Measurements from ENCODE around the gene ZNF579.
A peak's percentile ranks its signal among the peaks of the same experiment; 100 is the strongest.

ZNF579 gene

DNA sequence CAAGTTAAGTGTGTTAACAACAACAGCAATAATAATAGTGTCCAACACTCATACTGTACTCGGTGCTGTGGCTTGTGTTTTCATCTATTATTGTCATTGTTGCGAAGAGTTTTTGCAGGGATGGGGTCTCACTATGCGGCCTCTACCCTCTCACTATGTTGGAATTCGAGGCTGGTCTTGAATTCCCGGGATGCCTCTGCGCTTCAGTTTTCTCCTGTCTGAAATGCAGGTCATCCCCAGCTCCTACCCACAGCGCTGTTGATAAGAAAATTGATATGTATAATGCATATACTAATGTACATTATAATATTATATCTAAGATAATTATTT lies 30.4 kb downstream of the ZNF579 start:
- Histone ChIP-seq H3K9ac (ENCODE audit: low read depth, low read length) (peak overlapping the region; percentile 47), H3K27me3 (ENCODE audit: control insufficient read depth, insufficient read depth, low read length) (no peaks in the 10 kb centered on the region), H3K4me3 (ENCODE audit: low read depth, low read length) (peak overlapping the region; percentile 60), H3K4me1 (ENCODE audit: control insufficient read depth, insufficient read depth, low read length) (peaks cover 10% of the 10 kb centered on the region), H3K36me3 (ENCODE audit: control insufficient read depth, insufficient read depth, low read length) (no peaks in the 10 kb centered on the region), H3K9me3 (ENCODE audit: control insufficient read depth, insufficient read depth, low read length) (no peaks in the 10 kb centered on the region)

- Histone ChIP-seq H3K36me3 (ENCODE audit: control insufficient read depth, insufficient read depth, low read length) (no peaks in the 10 kb centered on the region), H3K4me1 (ENCODE audit: control insufficient read depth, insufficient read depth, low read length) (peaks cover 10% of the 10 kb centered on the region), H3K27me3 (ENCODE audit: control insufficient read depth, insufficient read depth, low read length) (no peaks in the 10 kb centered on the region), H3K9ac (ENCODE audit: low read depth, low read length) (peak overlapping the region; percentile 47), H3K9me3 (ENCODE audit: control insufficient read depth, insufficient read depth, low read length) (no peaks in the 10 kb centered on the region), H3K4me3 (ENCODE audit: low read depth, low read length) (peak overlapping the region; percentile 60)
Measured at GRCh38 chr19:55549500-55550320, 30.9 kb downstream of the ZNF579 start.

GRCh38 chr19:55546822-55547614 lies 33.6 kb downstream of the ZNF579 start:
- H3K9ac ChIP-seq (ENCODE audit: low read depth, low read length), result no peak overlapping the region
- no peaks in the 10 kb centered on the region for H3K9me3 ChIP-seq (ENCODE audit: control insufficient read depth, insufficient read depth, low read length)
- H3K36me3 ChIP-seq (ENCODE audit: control insufficient read depth, insufficient read depth, low read length), result no peaks in the 10 kb centered on the region
- H3K27me3 ChIP-seq (ENCODE audit: control insufficient read depth, insufficient read depth, low read length), result no peaks in the 10 kb centered on the region
- no peak overlapping the region for H3K4me3 ChIP-seq (ENCODE audit: low read depth, low read length)
- H3K4me1 ChIP-seq (ENCODE audit: control insufficient read depth, insufficient read depth, low read length), result peaks cover 7% of the 10 kb centered on the region

DNA sequence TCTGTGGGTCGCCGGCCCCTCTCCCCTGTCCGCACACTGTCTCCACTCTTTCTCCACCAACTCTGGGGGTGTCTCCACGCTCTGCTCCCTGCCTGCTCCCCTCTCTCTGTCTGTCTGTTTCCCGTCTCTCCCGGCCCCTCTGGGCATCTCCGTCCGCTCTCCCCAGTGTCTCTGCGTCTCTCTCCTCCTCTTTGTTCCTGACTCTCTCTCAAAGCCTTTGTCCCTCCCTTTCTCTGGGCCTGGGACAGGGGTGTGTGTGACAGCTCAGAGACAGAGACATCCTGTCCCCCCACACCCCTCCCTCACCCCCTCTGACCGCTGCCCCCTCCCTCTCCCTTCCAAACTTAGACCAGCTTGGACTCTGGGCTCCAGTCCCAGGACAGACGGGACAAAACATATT lies 34.6 kb downstream of the ZNF579 start:
- Histone ChIP-seq H3K9me3 (ENCODE audit: control insufficient read depth, insufficient read depth, low read length) (no peaks in the 10 kb centered on the region), H3K36me3 (ENCODE audit: control insufficient read depth, insufficient read depth, low read length) (no peaks in the 10 kb centered on the region), H3K27me3 (ENCODE audit: control insufficient read depth, insufficient read depth, low read length) (no peaks in the 10 kb centered on the region), H3K4me3 (ENCODE audit: low read depth, low read length) (no peak overlapping the region), H3K4me1 (ENCODE audit: control insufficient read depth, insufficient read depth, low read length) (peaks cover 7% of the 10 kb centered on the region), H3K9ac (ENCODE audit: low read depth, low read length) (no peak overlapping the region)

DNA sequence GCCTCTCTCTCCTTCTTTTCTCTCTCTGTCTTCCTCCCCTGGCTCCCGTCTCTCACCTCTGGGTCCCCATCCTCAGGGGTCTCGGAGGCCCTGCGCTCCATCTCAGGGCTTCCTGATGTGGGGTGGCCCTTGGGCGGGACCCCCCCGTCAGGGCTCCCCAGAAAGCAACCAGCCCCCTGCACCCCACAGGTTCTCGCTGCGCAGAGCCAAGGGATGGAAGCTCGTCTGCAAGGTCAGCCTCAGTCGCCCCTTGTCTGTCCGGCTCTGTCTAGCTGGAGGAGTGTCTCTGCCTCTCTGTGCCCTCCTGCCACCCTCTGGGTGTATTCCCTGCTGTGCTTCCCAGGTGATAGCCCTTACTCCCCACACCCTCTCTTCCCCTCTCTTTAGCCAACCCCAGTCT lies 35.2 kb downstream of the ZNF579 start, which contains the start of gene SBK3:
Gene SBK3, minus strand, starts transcription at position 101 of the 400 bp plus-strand sequence. Its CDS starts 0 bp downstream, at position 101.
- Histone ChIP-seq H3K27me3 (ENCODE audit: control insufficient read depth, insufficient read depth, low read length) (no peaks in the 10 kb centered on the region), H3K4me1 (ENCODE audit: control insufficient read depth, insufficient read depth, low read length) (peaks cover 7% of the 10 kb centered on the region), H3K9me3 (ENCODE audit: control insufficient read depth, insufficient read depth, low read length) (no peaks in the 10 kb centered on the region), H3K36me3 (ENCODE audit: control insufficient read depth, insufficient read depth, low read length) (no peaks in the 10 kb centered on the region), H3K9ac (ENCODE audit: low read depth, low read length) (peak within 1 kb of the TSS; percentile 12), H3K4me3 (ENCODE audit: low read depth, low read length) (no peak within 1 kb of the TSS)

GRCh38 chr19:55544776-55545439 lies 35.7 kb downstream of the ZNF579 start:
- Histone ChIP-seq H3K36me3 (ENCODE audit: control insufficient read depth, insufficient read depth, low read length) (no peaks in the 10 kb centered on the region), H3K9ac (ENCODE audit: low read depth, low read length) (no peak overlapping the region), H3K27me3 (ENCODE audit: control insufficient read depth, insufficient read depth, low read length) (no peaks in the 10 kb centered on the region), H3K4me3 (ENCODE audit: low read depth, low read length) (no peak overlapping the region), H3K9me3 (ENCODE audit: control insufficient read depth, insufficient read depth, low read length) (no peaks in the 10 kb centered on the region), H3K4me1 (ENCODE audit: control insufficient read depth, insufficient read depth, low read length) (peaks cover 7% of the 10 kb centered on the region)

DNA sequence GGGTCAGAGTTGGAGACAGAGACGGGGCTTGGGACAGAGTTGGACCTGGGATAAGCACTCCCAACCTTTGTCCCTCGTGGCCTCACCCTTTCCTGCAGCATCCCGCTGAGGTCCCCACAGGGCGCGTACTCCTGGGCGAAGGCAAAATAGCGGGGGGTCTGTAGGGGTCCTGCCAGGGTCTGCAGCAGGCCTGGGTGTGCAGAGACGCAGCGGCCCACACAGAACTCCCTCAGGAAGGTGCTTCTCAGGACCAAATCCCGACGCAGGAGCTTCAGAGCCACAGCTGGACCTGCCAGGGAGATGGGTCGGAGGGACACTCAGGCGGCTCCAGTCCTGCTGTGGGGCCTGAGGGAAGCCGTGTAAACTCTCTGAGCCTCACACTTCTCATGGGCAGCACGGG lies 36.6 kb downstream of the ZNF579 start:
- Histone ChIP-seq H3K9me3 (ENCODE audit: control insufficient read depth, insufficient read depth, low read length) (no peaks in the 10 kb centered on the region), H3K4me3 (ENCODE audit: low read depth, low read length) (no peak overlapping the region), H3K4me1 (ENCODE audit: control insufficient read depth, insufficient read depth, low read length) (peaks cover 7% of the 10 kb centered on the region), H3K9ac (ENCODE audit: low read depth, low read length) (no peak overlapping the region), H3K27me3 (ENCODE audit: control insufficient read depth, insufficient read depth, low read length) (no peaks in the 10 kb centered on the region), H3K36me3 (ENCODE audit: control insufficient read depth, insufficient read depth, low read length) (no peaks in the 10 kb centered on the region)

- H3K9ac ChIP-seq (ENCODE audit: low read depth, low read length), result no peak overlapping the region
- H3K4me3 ChIP-seq (ENCODE audit: low read depth, low read length), result no peak overlapping the region
- no peaks in the 10 kb centered on the region for H3K27me3 ChIP-seq (ENCODE audit: control insufficient read depth, insufficient read depth, low read length)
Measured at GRCh38 chr19:55543567-55543966, 37.1 kb downstream of the ZNF579 start.

GRCh38 chr19:55542292-55542855 lies 38.3 kb downstream of the ZNF579 start:
- no peaks in the 10 kb centered on the region for H3K27me3 ChIP-seq (ENCODE audit: control insufficient read depth, insufficient read depth, low read length)
- H3K4me1 ChIP-seq (ENCODE audit: control insufficient read depth, insufficient read depth, low read length), result peaks cover 7% of the 10 kb centered on the region
- H3K36me3 ChIP-seq (ENCODE audit: control insufficient read depth, insufficient read depth, low read length), result no peaks in the 10 kb centered on the region
- no peaks in the 10 kb centered on the region for H3K9me3 ChIP-seq (ENCODE audit: control insufficient read depth, insufficient read depth, low read length)
- no peak overlapping the region for H3K9ac ChIP-seq (ENCODE audit: low read depth, low read length)
- H3K4me3 ChIP-seq (ENCODE audit: low read depth, low read length), result no peak overlapping the region

More at GRCh38 chr19:55543567-55543966, 37.1 kb downstream of the ZNF579 start:
- Histone ChIP-seq H3K36me3 (ENCODE audit: control insufficient read depth, insufficient read depth, low read length) (no peaks in the 10 kb centered on the region), H3K4me1 (ENCODE audit: control insufficient read depth, insufficient read depth, low read length) (peaks cover 7% of the 10 kb centered on the region), H3K9me3 (ENCODE audit: control insufficient read depth, insufficient read depth, low read length) (no peaks in the 10 kb centered on the region)

DNA sequence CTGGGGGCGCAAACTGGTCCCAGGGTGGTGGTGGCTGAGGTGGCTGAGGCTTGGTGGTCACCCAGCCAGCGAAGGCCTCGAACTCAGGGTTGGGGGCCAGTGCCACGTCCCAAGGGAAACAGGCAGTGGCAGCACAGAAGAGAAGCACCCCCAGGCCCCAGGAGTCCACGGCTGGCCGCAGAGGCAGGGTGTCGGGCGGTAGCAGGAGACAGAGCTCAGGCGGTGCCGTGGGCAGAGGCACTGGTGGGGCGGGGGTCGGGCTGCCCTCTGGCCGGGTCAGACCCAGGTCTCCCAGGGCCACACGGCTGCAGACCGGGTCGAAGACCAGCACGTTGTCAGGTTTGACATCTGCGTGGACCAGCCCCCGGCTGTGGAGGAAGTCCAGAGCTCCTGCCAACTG lies 39.6 kb downstream of the ZNF579 start:
- Histone ChIP-seq H3K9me3 (ENCODE audit: control insufficient read depth, insufficient read depth, low read length) (no peaks in the 10 kb centered on the region), H3K4me1 (ENCODE audit: control insufficient read depth, insufficient read depth, low read length) (peaks cover 4% of the 10 kb centered on the region), H3K27me3 (ENCODE audit: control insufficient read depth, insufficient read depth, low read length) (no peaks in the 10 kb centered on the region), H3K9ac (ENCODE audit: low read depth, low read length) (no peak overlapping the region), H3K36me3 (ENCODE audit: control insufficient read depth, insufficient read depth, low read length) (no peaks in the 10 kb centered on the region), H3K4me3 (ENCODE audit: low read depth, low read length) (no peak overlapping the region)

DNA sequence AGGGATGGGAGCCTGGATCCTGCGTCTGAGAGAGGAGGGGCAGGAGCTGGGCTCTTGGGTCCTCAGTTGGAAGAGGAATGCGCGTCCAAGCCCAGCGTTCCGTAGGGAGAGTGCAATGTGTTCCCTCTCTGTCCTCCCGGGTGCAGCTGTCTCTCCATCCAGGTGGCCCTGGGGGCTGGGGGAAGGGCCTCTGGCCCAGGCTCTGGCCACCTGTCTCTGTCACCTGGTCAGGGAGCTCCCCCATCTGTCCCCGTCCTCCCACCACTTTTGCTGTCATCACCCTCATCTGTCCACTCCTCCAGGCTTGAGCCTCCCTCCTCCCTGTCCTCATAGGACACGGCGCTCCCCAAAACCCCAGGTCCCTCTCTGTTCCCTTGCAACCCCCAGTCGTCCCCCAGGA lies 40.0 kb downstream of the ZNF579 start:
- H3K9ac ChIP-seq (ENCODE audit: low read depth, low read length), result no peak overlapping the region
- no peak overlapping the region for H3K4me3 ChIP-seq (ENCODE audit: low read depth, low read length)
- no peaks in the 10 kb centered on the region for H3K9me3 ChIP-seq (ENCODE audit: control insufficient read depth, insufficient read depth, low read length)
- no peaks in the 10 kb centered on the region for H3K27me3 ChIP-seq (ENCODE audit: control insufficient read depth, insufficient read depth, low read length)
- H3K4me1 ChIP-seq (ENCODE audit: control insufficient read depth, insufficient read depth, low read length), result peaks cover 2% of the 10 kb centered on the region
- H3K36me3 ChIP-seq (ENCODE audit: control insufficient read depth, insufficient read depth, low read length), result no peaks in the 10 kb centered on the region

Measured in iPS-15b (cell line).